Spleen (tissue), 11 donors: Measurements from ENCODE around the gene C1QL4. TPM values are rescaled to one million over a fixed set of nuclear protein-coding genes. Genes with fewer than 3 reads are reported as not detected.
"Not testable (repeated sequence)": the region's sequence is repeated elsewhere in the genome, so short reads cannot be mapped to it uniquely, and the experiment has no call there.

Experiments
- DNase-seq: peaks from one replicate; pipeline ENCODE4 v3.0.0-alpha.2; 2020
- H3K27ac ChIP-seq, 8 donors: fragments of 200-600 bp; sonication (generic) in 7 of 8; 1 replicate in 4 of 8; 2 replicates in 4 of 8; pipeline versions ENCODE4 v1.5.0 to v1.8.0; 2016 to 2021; ENCODE audit warnings: inconsistent platforms in 4 of 8, mild to moderate bottlenecking in 4 of 8, moderate library complexity in 1 of 8
- H3K27me3 ChIP-seq, 7 donors: fragments of 200-600 bp; sonication (generic) in 6 of 7; replicated peaks in 1 of 7; 1 replicate in 4 of 7; 2 replicates in 3 of 7; pipeline versions ENCODE4 v1.5.0 to v1.8.0; 2016 to 2021; ENCODE audit warnings: inconsistent platforms in 3 of 7, mild to moderate bottlenecking in 1 of 7
- H3K36me3 ChIP-seq, 6 donors: fragments of 200-600 bp; sonication (generic) in 5 of 6; 1 replicate in 4 of 6; 2 replicates in 2 of 6; pipeline versions ENCODE4 v1.5.0 to v1.8.0; 2016 to 2021; ENCODE audit warnings: inconsistent platforms in 2 of 6
- H3K4me1 ChIP-seq, 6 donors: fragments of 200-600 bp; sonication (generic) in 5 of 6; 1 replicate in 3 of 6; 2 replicates in 3 of 6; pipeline versions ENCODE4 v1.5.0 to v1.8.0; 2016 to 2021; ENCODE audit warnings: inconsistent platforms in 3 of 6
- H3K4me3 ChIP-seq, 8 donors: fragments of 200-600 bp; sonication (generic) in 7 of 8; 1 replicate in 4 of 8; 2 replicates in 4 of 8; pipeline versions ENCODE4 v1.5.0 to v1.8.0; 2016 to 2021; ENCODE audit warnings: inconsistent platforms in 4 of 8, mild to moderate bottlenecking in 4 of 8, moderate library complexity in 2 of 8
- H3K9me3 ChIP-seq, 8 donors: fragments of 200-600 bp; sonication (generic) in 7 of 8; 1 replicate in 4 of 8; 2 replicates in 4 of 8; pipeline versions ENCODE4 v1.5.0 to v1.8.0; 2016 to 2021; ENCODE audit warnings: inconsistent platforms in 4 of 8
- POLR2A ChIP-seq, 3 donors: fragments of 450-650 bp; IDR thresholded peaks; one replicate each; pipeline ENCODE4 v1.5.1; 2017; ENCODE audit warnings: antibody characterized with exemption in 3 of 3, mild to moderate bottlenecking in 1 of 3
- POLR2AphosphoS5 ChIP-seq, 3 donors: sonication (generic); formaldehyde crosslinking; IDR thresholded peaks; one replicate each; pipeline ENCODE4 v1.5.1; 2017; ENCODE audit warnings: antibody characterized with exemption in 3 of 3
- WGBS, 5 donors: extraction: QIAGEN DNeasy Blood & Tissue Kit in 3 of 5; methylation state at CpG; one replicate each; pipeline versions ENCODE4 v1.1.5 to v1.1.7; 2013 to 2018; 5-methylcytosine and 5-hydroxymethylcytosine counted together
- intact Hi-C: fragments of 100-400 bp; cut with DNase I; formaldehyde crosslinking; loops from one replicate; pipeline ENCODE4 v1.15.0; 2023; ENCODE audit warnings: low total_unique reads
- polyA plus RNA-seq, 3 donors: library from polyadenylated mRNA; stranded (reverse); fragments of 200-250 nt; gene quantifications; one replicate each; pipeline ENCODE4 v1.2.1, GENCODE V29; 2013
- total RNA-seq, 7 donors: library from RNA; depleted of rRNA in 3 of 7; stranded (reverse); fragments of >200 nt in 3 of 7; fragmentation: NEBNext Ultra II Directional in 4 of 7; extraction: Animal tissue kit (Norgen Biotek cat#: 25700) in 4 of 7; gene quantifications; one replicate each; pipeline versions ENCODE4 v1.1.0 to v1.2.1, GENCODE V29; 2016 to 2021
- TF ChIP-seq, protein P1 (sequence below), 11 experiments: fragments of 200-600 bp in 7 of 11; fragments of 450-650 bp in 4 of 11; sonication (generic) in 4 of 11; IDR thresholded peaks in 8 of 11; conservative IDR thresholded peaks in 3 of 11; 1 replicate in 7 of 11; 2 replicates in 4 of 11; pipeline versions ENCODE4 v1.4.0 to v1.8.0; 2016 to 2021; ENCODE audit warnings: antibody characterized with exemption in 11 of 11, inconsistent platforms in 4 of 11, mild to moderate bottlenecking in 1 of 11
- donor health status: healthy with polysubstance abuse.
- donor health status: DM: no; HTN: no; CAD: no; lungs with moderate emphysema.
- donor health status: DM: no; HTN: no; CAD: no.
- donor health status: Bipolar disorder and iron deficiency.
- donor health status: healthy.
- donor health status: DM: no; HTN: no; CAD: no.
- donor health status: DM: yes; HTN: yes; CAD: no.

Gene C1QL4
- total and polyA plus RNA-seq, 10 donors = not detected

DNA sequence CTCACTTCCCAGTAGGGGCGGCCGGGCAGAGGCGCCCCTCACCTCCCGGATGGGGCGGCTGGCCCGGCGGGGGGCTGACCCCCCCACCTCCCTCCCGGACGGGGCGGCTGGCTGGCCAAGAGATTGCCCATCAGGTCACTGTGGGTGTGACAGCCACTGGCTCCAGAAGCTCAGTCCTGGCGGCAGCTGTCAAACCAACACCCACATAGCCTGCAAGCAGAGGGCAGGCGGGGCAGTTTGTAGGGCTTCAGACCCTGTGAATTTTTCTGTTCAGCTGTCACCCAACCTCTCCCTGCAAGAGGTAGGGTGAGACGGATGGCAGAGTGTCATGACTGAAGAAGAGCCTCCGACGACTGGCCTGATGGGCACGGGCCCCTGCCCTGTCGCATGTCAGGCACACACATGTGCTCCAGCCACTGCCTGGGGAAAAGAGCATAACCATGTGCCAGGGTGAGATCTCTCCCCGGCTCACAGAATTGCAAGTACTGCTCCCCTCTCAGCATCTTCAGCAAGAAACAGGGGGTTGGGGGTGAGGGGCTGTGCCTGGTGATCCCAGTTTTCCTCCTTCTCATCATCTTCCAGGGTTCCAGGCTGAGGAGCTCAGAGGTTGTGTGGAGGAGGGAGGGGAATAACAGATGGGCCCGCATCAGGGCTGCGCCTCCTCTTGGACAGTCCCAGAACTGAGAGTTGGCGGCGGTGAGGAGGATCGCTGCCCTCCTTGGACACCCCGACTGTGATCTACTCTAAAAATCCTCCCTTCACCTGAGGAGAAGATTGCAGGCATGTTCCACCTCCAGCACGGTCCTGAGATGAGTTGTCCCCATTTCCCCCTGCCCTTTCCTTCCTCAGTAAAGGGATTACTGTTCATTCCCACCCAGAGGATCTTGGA, 53.2 kb downstream of the C1QL4 start:
- Histone ChIP-seq H3K27ac (no peak overlapping the region), H3K9me3 (no peaks in the 10 kb centered on the region), H3K4me1 (peaks cover 0 to 17% (median 0%) of the 10 kb centered on the region in 6 donors), H3K27me3 (peaks cover 0 to 42% (median 5%) of the 10 kb centered on the region in 7 donors), H3K4me3 (no peak overlapping the region), H3K36me3 (no peaks in the 10 kb centered on the region)
- intact Hi-C loops = no loop called here
- TF ChIP-seq POLR2A (IDR thresholded peaks at IDR 0.05) (no peak), POLR2AphosphoS5 (IDR thresholded peaks at IDR 0.05) (no peak)
- TF ChIP-seq, protein P1, sequence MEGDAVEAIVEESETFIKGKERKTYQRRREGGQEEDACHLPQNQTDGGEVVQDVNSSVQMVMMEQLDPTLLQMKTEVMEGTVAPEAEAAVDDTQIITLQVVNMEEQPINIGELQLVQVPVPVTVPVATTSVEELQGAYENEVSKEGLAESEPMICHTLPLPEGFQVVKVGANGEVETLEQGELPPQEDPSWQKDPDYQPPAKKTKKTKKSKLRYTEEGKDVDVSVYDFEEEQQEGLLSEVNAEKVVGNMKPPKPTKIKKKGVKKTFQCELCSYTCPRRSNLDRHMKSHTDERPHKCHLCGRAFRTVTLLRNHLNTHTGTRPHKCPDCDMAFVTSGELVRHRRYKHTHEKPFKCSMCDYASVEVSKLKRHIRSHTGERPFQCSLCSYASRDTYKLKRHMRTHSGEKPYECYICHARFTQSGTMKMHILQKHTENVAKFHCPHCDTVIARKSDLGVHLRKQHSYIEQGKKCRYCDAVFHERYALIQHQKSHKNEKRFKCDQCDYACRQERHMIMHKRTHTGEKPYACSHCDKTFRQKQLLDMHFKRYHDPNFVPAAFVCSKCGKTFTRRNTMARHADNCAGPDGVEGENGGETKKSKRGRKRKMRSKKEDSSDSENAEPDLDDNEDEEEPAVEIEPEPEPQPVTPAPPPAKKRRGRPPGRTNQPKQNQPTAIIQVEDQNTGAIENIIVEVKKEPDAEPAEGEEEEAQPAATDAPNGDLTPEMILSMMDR (IDR thresholded peaks at IDR 0.05 in 8 of 11, conservative IDR thresholded peaks at IDR 0.05 in 3 of 11) = no peak
- no peak for DNase-seq
- WGBS, 5 donors = 79 to 92% (median 88%) methylated on average over 9 to 25 of the region's 25 CpGs

DNA sequence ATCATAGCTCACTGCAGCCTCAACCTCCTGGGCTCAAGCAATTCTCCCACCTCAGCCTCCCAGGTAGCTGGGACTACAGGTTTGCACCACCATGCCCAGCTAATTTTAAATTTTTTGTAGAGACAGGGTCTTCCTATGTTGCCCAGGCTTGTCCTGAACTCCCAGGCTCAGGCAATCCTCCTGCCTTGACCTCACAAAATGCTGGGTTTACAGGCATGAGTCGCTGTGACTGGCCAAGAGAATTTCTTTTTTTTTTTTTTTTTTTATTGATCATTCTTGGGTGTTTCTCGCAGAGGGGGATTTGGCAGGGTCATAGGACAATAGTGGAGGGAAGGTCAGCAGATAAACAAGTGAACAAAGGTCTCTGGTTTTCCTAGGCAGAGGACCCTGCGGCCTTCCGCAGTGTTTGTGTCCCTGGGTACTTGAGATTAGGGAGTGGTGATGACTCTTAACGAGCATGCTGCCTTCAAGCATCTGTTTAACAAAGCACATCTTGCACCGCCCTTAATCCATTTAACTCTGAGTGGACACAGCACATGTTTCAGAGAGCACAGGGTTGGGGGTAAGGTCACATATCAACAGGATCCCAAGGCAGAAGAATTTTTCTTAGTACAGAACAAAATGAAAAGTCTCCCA, 54.1 kb downstream of the C1QL4 start:
- Histone ChIP-seq H3K27me3 (peaks cover 0 to 33% (median 2%) of the 10 kb centered on the region in 7 donors), H3K4me1 (peaks cover 0 to 12% (median 0%) of the 10 kb centered on the region in 6 donors)
- H3K36me3 ChIP-seq, H3K27ac ChIP-seq, H3K4me3 ChIP-seq, intact Hi-C loops, DNase-seq, H3K9me3 ChIP-seq: not testable (repeated sequence)
- WGBS, 5 donors = 69 to 94% (median 87%) methylated on average over 1 to 3 of the region's 6 CpGs

Other genes starting within 250 kb of the C1QL4 start
- 1 to 10 TPM in 3 of 7 donors, under 1 TPM in 4; 0.33 to 2.6 (median 0.79) TPM for gene DHH, start 242.4 kb downstream of the C1QL4 start, total RNA-seq
- gene DHH, start 242.4 kb downstream of the C1QL4 start, polyA plus RNA-seq = under 1 TPM; 0.09 to 0.74 (median 0.59) TPM
- gene LMBR1L, start 226.3 kb downstream of the C1QL4 start, total RNA-seq = 100 to 1,000 TPM in 2 of 7 donors, 10 to 100 TPM in 5; 60.3 to 108 (median 85.8) TPM
- gene LMBR1L, start 226.3 kb downstream of the C1QL4 start, polyA plus RNA-seq = 10 to 100 TPM; 44.1 to 78.0 (median 61.2) TPM
- 100 to 1,000 TPM; 326 to 706 (median 476) TPM for gene TUBA1B, start 205.8 kb downstream of the C1QL4 start, total RNA-seq
- gene TUBA1B, start 205.8 kb downstream of the C1QL4 start, polyA plus RNA-seq = 100 to 1,000 TPM; 231 to 582 (median 476) TPM
- 100 to 1,000 TPM in 2 of 7 donors, 10 to 100 TPM in 5; 47.2 to 120 (median 71.7) TPM for gene TUBA1A, start 148.1 kb downstream of the C1QL4 start, total RNA-seq
- gene TUBA1A, start 148.1 kb downstream of the C1QL4 start, polyA plus RNA-seq = 10 to 100 TPM; 52.0 to 68.5 (median 66.4) TPM
- 10 to 100 TPM; 36.3 to 71.7 (median 57.4) TPM for gene TUBA1C, start 72.1 kb downstream of the C1QL4 start, total RNA-seq
- gene TUBA1C, start 72.1 kb downstream of the C1QL4 start, polyA plus RNA-seq = 10 to 100 TPM; 44.0 to 89.6 (median 82.0) TPM
- 1 to 10 TPM in 3 of 7 donors, under 1 TPM in 4; 0.26 to 2.6 (median 0.98) TPM for gene PRPH, start 42.0 kb downstream of the C1QL4 start, total RNA-seq
- 1 to 10 TPM in 2 of 3 donors, under 1 TPM in 1; 0.67 to 3.0 (median 2.5) TPM for gene PRPH, start 42.0 kb downstream of the C1QL4 start, polyA plus RNA-seq
- 10 to 100 TPM in 1 of 7 donors, 1 to 10 TPM in 6; 2.5 to 11.9 (median 4.0) TPM for gene TROAP, start 13.9 kb downstream of the C1QL4 start, total RNA-seq
- 10 to 100 TPM in 1 of 3 donors, 1 to 10 TPM in 2; 3.2 to 10.8 (median 4.8) TPM for gene TROAP, start 13.9 kb downstream of the C1QL4 start, polyA plus RNA-seq
- 1 to 10 TPM in 2 of 7 donors, under 1 TPM in 5; 0.43 to 1.9 (median 0.89) TPM for gene DNAJC22, start 9.7 kb upstream of the C1QL4 start, total RNA-seq
- gene DNAJC22, start 9.7 kb upstream of the C1QL4 start, polyA plus RNA-seq = under 1 TPM; 0.10 to 0.48 (median 0.20) TPM
- 10 to 100 TPM; 15.8 to 27.0 (median 20.7) TPM for gene SPATS2, start 30.3 kb upstream of the C1QL4 start, total RNA-seq
- gene SPATS2, start 30.3 kb upstream of the C1QL4 start, polyA plus RNA-seq = 10 to 100 TPM in 1 of 3 donors, 1 to 10 TPM in 2; 7.1 to 10.1 (median 9.1) TPM
- 1 to 10 TPM in 4 of 7 donors, under 1 TPM in 3; 0.41 to 2.9 (median 1.0) TPM for gene KCNH3, start 201.8 kb upstream of the C1QL4 start, total RNA-seq
- under 1 TPM; 0.33 to 0.83 (median 0.61) TPM for gene KCNH3, start 201.8 kb upstream of the C1QL4 start, polyA plus RNA-seq
- gene MCRS1, start 231.0 kb upstream of the C1QL4 start, total RNA-seq = 10 to 100 TPM; 44.3 to 63.5 (median 54.2) TPM
- 10 to 100 TPM; 44.1 to 64.7 (median 61.1) TPM for gene MCRS1, start 231.0 kb upstream of the C1QL4 start, polyA plus RNA-seq